HG03342 (cell line): ENCODE results near the gene SUPT20H.
A peak's percentile ranks its signal among the peaks of the same experiment; 100 is the strongest.

Source experiments
- ATAC-seq: cut with Tn5 transposase; IDR thresholded peaks from one replicate; pipeline ENCODE4 v1.9.1; 2021; ENCODE audit warnings: mild to moderate bottlenecking, moderate library complexity; ENCODE audit not compliant: unreplicated experiment

The SUPT20H gene

GRCh38 chr13:37058910-37059847, at the start of gene SUPT20H:
Gene SUPT20H (minus strand): TSS chr13:37059688. CDS start chr13:37051490, 8,198 bp downstream.
- ATAC-seq: peak; percentile 98

- no peak for ATAC-seq
Measured at GRCh38 chr13:37109051-37109678, 49.7 kb upstream of the SUPT20H start.

- ATAC-seq: no peak
Measured at GRCh38 chr13:37107868-37108267, 48.4 kb upstream of the SUPT20H start.

GRCh38 chr13:37107456-37107855, 48.0 kb upstream of the SUPT20H start:
- ATAC-seq: no peak

GRCh38 chr13:37106642-37107041, 47.2 kb upstream of the SUPT20H start:
- ATAC-seq: no peak

DNA sequence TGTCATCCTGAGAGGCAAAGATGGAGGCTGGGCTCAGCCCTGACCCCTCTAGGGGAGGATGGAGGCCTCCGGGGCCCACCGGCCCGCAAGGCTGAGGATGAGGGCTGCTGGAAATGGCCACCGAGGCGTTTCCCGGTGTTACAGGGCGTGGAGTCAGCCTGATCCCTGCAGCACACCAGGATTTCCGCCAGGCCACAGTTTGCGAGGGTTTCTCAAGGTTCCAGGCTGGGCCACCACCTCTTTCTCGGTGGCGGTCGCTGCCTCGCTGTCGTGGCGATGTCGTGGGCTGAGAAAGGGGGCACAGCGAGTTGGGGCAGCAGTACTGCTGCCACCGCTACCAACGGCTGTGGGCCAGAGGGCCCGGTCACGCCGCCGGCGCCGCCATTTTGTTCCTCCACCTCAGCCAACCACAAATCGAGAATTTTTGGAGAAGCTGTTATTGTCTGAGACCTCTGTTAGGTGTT, 45.8 kb upstream of the SUPT20H start, which contains the start of gene CSNK1A1L:
TSS of gene CSNK1A1L (minus strand) at position 414 of the 464 bp plus-strand sequence. CDS start at position 6, 408 bp downstream.
- no peak for ATAC-seq

- ATAC-seq: no peak
Measured at GRCh38 chr13:37102896-37103295, 43.4 kb upstream of the SUPT20H start.

DNA sequence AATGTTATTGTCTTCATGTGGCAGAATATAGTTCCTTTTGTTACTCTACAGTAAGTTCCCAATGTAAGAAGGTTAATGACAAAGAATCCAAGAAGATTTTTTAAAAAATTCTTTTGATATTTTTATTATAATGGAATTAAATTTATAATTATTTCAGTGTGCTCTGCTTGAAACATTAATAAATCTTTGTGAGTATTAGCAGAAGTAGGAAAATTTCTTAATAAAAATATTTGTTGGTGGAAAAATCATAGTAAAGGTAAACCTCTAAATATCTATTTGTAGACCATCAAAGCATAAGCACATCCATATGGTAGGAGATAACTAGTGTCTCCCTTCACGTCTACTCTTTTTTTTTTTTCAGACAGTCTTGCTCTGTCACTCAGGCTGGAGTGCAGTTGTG, 41.7 kb upstream of the SUPT20H start:
- no peak for ATAC-seq

DNA sequence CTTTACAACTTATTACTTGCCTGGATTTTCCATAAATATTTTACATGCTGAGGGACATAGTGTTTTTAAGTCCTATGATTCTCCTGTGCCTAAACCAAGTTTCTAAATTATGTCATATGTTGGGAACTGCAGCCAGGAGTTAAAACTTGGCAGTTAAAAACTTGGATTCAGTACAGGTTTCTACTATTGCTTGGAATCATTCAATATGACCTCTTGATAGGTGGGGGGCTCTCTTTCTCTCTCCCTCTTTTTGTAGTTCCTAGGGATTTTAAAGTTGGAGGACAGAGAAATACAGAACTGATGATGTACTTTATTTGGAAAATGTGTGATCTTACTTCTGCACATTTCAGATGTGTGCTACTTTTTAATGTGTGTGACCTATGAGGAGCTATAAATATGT, 41.2 kb upstream of the SUPT20H start:
- ATAC-seq: no peak

DNA sequence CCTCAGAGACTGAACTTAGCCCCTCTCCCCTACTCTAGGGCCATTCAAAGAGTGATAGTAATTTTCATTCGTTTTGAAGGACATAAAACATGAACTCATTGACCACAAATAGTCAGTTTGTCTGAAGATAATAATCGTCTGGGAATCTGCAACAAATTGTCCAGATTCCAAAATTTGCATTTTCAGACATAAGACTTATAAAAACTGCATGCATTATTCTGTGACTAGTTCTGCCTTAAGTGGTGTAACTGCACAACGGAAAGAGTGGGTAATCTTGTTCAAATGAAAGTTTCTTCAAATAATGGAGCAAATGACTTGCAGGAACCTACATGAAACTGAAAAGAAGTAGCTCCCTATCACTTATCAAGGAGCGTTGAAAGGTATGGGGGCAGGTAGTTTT, 37.6 kb upstream of the SUPT20H start:
- no peak for ATAC-seq

DNA sequence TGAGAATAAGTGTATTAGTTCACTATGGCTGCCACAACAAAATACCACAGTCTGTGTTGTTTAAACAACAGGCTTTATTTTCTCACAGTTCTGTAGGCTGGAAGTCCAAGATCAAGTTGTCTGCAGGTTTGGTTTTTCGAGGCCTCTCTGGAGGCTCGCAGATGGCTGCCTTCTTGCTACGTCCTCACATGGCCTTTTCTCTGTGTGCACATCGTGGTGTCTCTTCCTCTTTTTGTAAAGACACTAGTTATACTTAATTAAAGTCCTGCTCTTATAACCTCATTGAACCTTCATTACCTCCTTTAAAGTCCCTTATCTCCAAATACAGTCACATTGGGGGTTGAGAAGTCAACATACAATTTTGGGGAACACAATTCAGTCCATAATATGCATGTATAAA, 35.4 kb upstream of the SUPT20H start:
- no peak for ATAC-seq

GRCh38 chr13:37094099-37094498, 34.6 kb upstream of the SUPT20H start:
- ATAC-seq: no peak

DNA sequence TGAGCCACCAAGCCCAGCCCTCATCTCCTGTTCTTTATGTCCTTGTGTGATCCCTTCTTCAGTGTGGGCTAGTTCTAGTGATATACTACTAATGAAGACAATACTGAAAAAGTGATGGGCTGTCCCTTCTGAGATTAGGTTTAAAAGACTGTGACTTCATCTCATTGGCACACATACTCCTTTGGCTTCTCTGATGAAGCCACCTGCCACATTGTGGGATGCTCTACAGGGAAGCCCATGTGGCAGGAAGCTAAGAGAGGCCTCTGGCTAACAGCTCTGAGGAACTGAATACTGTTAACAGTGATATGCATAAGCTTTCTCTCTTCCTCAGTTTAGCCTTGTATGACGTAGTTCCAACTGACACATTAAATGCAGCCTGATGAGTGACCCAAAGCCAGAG, 32.3 kb upstream of the SUPT20H start:
- ATAC-seq: no peak

- ATAC-seq: no peak
Measured at GRCh38 chr13:37090912-37091311, 31.4 kb upstream of the SUPT20H start.

DNA sequence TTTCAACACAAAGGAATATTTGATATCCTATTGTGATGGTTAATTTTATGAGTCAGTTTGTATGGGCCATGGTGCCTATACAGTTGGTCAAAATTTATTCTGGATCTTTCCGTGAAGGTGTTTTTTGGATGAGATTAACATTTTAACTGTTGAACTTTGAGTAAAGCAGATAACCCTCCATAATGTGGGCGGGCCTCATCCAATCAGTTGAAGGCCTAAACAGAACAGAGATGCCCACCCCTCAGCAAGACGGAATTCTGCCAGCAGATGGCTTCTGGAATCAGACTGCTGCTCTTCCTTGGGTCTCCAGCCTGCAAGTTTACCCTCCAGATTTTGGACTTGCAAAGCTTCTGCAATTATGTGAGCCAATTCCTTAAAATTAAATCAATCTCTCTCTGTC, 30.0 kb upstream of the SUPT20H start:
- no peak for ATAC-seq

GRCh38 chr13:37087486-37087885, 28.0 kb upstream of the SUPT20H start:
- no peak for ATAC-seq

DNA sequence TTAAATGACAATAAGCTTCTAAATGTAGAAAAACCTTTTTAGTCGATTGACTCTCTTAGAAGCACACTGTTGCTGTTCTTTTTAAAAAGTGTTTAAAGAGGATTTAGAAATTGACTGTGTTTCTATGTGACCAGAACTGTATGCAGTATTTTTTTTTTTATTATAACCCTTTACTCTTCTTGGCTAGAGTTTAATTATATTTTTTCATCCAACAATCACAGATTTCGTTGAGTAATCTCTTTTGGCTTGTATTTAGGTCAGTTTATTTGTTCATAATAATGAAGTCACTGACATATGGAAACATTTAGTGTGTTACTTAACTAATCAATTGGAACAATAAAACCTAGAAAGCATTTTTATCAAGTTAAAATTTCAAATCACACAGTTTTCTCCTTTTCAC, 26.1 kb upstream of the SUPT20H start:
- no peak for ATAC-seq

DNA sequence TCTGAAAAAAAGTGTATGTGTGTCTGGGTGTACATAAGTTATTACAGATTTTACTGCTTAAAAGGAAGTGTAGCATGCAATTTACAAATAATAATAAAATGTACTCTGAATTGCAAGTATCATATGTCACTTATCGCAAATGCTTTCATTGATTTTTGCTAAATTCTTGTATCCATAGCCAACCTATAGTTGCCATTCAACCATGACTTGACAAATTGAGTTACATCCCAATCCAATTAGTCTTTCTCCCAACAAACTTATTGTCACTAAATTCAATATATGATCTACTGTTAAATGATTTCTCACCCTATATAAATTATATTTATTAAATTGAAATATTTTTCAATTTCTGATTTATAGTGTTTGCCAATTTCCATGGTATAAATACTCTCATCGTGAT, 17.3 kb upstream of the SUPT20H start:
- ATAC-seq: no peak

DNA sequence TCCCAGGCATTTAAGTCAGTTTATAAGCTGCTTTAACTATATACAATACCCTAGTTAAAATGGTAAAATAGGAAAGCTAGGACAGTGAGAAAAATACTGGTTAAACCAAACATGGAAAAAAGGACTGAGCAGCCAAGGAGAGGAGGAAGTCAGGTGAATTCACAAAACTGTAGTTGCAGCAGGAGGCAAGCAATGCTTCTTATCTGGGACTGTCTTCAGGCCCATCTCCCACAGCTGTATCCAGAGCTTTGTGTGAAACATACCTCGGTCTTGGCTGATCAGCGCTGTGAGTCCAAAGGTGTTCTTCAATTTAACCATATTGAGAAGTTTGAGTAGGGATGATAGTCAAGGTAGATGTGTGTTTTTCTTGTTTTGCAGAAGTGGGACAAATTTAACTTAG, 15.7 kb upstream of the SUPT20H start:
- no peak for ATAC-seq

DNA sequence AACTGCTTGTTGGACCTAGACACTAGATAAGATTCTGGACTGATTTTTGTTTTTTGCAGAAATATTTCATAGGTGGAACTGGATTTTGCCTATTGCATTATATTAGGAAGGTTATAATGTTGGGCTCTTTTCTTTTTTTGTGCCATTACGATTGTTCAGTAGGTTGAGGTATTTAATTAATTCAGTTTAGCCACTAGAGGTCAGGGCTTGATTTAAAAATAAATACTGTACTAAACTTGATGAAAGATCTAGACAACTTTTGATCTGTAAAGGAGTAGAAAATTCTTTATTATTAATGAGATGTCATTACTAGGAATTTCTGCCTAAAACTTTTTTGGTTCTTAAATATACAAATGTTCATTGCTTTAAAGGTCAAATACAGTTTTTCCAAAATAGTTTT, 15.2 kb upstream of the SUPT20H start:
- ATAC-seq: no peak

- no peak for ATAC-seq
Measured at GRCh38 chr13:37072024-37072423, 12.5 kb upstream of the SUPT20H start.

DNA sequence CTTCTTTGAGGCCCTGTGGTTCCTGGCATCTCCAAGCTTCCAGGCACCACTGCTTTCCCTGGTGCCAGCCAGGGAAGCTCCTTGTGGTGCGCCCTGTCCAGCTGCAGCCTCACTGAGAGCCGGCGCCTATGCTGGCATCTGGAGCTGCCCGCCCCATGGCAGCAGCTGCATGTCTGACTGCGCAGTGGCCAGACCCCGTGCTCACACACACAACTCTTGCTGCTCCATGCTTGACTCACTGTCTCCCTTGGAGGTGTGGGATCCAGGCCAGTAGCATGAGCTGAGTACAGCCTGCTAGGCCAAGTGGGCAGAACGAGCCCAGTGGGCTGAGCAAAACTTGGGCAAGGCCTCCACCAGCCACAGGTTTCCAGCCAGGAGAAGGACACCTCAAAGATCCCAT, 11.5 kb upstream of the SUPT20H start:
- ATAC-seq: no peak
